Mesendoderm (in vitro differentiated cells): ENCODE results near the gene CIB2.

Source experiments
- DNase-seq: peaks from one replicate; pipeline ENCODE4 v3.0.0; 2013
- H2AK5ac ChIP-seq: 2 replicates; pipeline ENCODE4 v1.6.1; 2013; ENCODE audit warnings: low read length, inconsistent platforms
- H2BK120ac ChIP-seq: 2 replicates; pipeline ENCODE4 v1.6.1; 2013; ENCODE audit warnings: low read depth, mild to moderate bottlenecking, low read length, moderate library complexity, mixed read lengths
- H2BK15ac ChIP-seq: replicated peaks from 2 replicates; pipeline ENCODE4 v1.6.1; 2013; ENCODE audit warnings: low read depth, mild to moderate bottlenecking, moderate library complexity
- H2BK5ac ChIP-seq: 2 replicates; pipeline ENCODE4 v1.6.1; 2013; ENCODE audit warnings: low read length, inconsistent platforms
- H3K18ac ChIP-seq: 2 replicates; pipeline ENCODE4 v1.6.1; 2013; ENCODE audit warnings: mild to moderate bottlenecking, low read length, mixed read lengths
- H3K23ac ChIP-seq: one replicate; pipeline ENCODE4 v1.6.1; 2013; ENCODE audit warnings: low read length
- H3K27ac ChIP-seq: 2 replicates; pipeline ENCODE4 v1.5.1; 2013; ENCODE audit warnings: low read depth, mild to moderate bottlenecking, inconsistent platforms, low read length, moderate library complexity
- H3K27me3 ChIP-seq: 2 replicates; pipeline ENCODE4 v1.6.1; 2013; ENCODE audit warnings: low read length, control low read depth, mild to moderate bottlenecking, inconsistent platforms; ENCODE audit not compliant: insufficient read depth, poor library complexity
- H3K36me3 ChIP-seq: 2 replicates; pipeline ENCODE4 v1.6.1; 2013; ENCODE audit warnings: low read length, inconsistent platforms; ENCODE audit not compliant: control insufficient read depth, insufficient read depth
- H3K4ac ChIP-seq: one replicate; pipeline ENCODE4 v1.6.1; 2013; ENCODE audit warnings: low read depth, mild to moderate bottlenecking, low read length, moderate library complexity
- H3K4me1 ChIP-seq: 2 replicates; pipeline ENCODE4 v1.6.1; 2013; ENCODE audit warnings: low read depth, low read length, inconsistent platforms; ENCODE audit not compliant: control insufficient read depth
- H3K4me2 ChIP-seq: 2 replicates; pipeline ENCODE4 v1.6.1; 2013; ENCODE audit warnings: low read length
- H3K4me3 ChIP-seq: 2 replicates; pipeline ENCODE4 v1.5.1; 2013; ENCODE audit warnings: mild to moderate bottlenecking, low read length
- H3K56ac ChIP-seq: one replicate; pipeline ENCODE4 v1.6.1; 2013; ENCODE audit warnings: low read length
- H3K79me1 ChIP-seq: 2 replicates; pipeline ENCODE4 v1.6.1; 2013; ENCODE audit warnings: low read length, inconsistent platforms
- H3K79me2 ChIP-seq: 2 replicates; pipeline ENCODE4 v1.6.1; 2013; ENCODE audit warnings: mild to moderate bottlenecking, low read length; ENCODE audit not compliant: control insufficient read depth, insufficient read depth
- H3K9ac ChIP-seq: 2 replicates; pipeline ENCODE4 v1.6.1; 2013; ENCODE audit warnings: low read length, inconsistent platforms
- H4K5ac ChIP-seq: one replicate; pipeline ENCODE4 v1.6.1; 2013; ENCODE audit warnings: low read length
- H4K8ac ChIP-seq: one replicate; pipeline ENCODE4 v1.6.1; 2013; ENCODE audit warnings: low read depth, mild to moderate bottlenecking, control low read depth, low read length, moderate library complexity
- WGBS: extraction: QIAGEN DNeasy Blood & Tissue Kit; methylation state at CpG from one replicate; pipeline ENCODE4 v1.1.7; 2013; ENCODE audit warnings: low lambda C conversion rate, missing lambda C conversion rate; ENCODE audit not compliant: insufficient coverage; ENCODE audit errors: extremely low coverage; 5-methylcytosine and 5-hydroxymethylcytosine counted together

The CIB2 gene

GRCh38 chr15:78092261-78093041 is 38.8 kb downstream of the CIB2 start, which contains the start of gene SH2D7:
SH2D7 (plus strand) TSS chr15:78092561; CDS start chr15:78092585, 24 bp downstream.
- Histone ChIP-seq H4K5ac (no peak within 1 kb of the TSS), H3K4ac (no peak within 1 kb of the TSS), H3K56ac (no peak within 1 kb of the TSS), H3K79me2 (no peaks in the 10 kb centered on the region), H4K8ac (no peak within 1 kb of the TSS), H2BK120ac (no peak within 1 kb of the TSS), H3K18ac (no peak within 1 kb of the TSS), H3K23ac (no peak within 1 kb of the TSS), H3K9ac (no peak within 1 kb of the TSS), H2BK5ac (no peak within 1 kb of the TSS), H3K79me1 (no peaks in the 10 kb centered on the region), H2AK5ac (no peak within 1 kb of the TSS), H3K4me2 (no peak within 1 kb of the TSS), H3K4me3 (no peak within 1 kb of the TSS), H3K27me3 (no peaks in the 10 kb centered on the region), H3K27ac (no peak within 1 kb of the TSS), H3K4me1 (no peaks in the 10 kb centered on the region), H3K36me3 (no peaks in the 10 kb centered on the region), H2BK15ac (no peak within 1 kb of the TSS)
- DNase-seq: no peak
- WGBS: no CpG with 5 or more reads among the region's 11 CpGs

GRCh38 chr15:78090422-78091063 is 40.7 kb downstream of the CIB2 start:
- H3K18ac ChIP-seq: no peak overlapping the region
- H3K4me1 ChIP-seq: no peaks in the 10 kb centered on the region
- no peak for DNase-seq
- H3K79me2 ChIP-seq: no peaks in the 10 kb centered on the region
- no peaks in the 10 kb centered on the region for H3K27me3 ChIP-seq
- H2BK120ac ChIP-seq: no peak overlapping the region
- no peak overlapping the region for H3K4me3 ChIP-seq
- H4K8ac ChIP-seq: no peak overlapping the region
- H3K27ac ChIP-seq: no peak overlapping the region
- H3K4ac ChIP-seq: no peak overlapping the region
- H2BK5ac ChIP-seq: no peak overlapping the region
- no peak overlapping the region for H3K4me2 ChIP-seq
- no CpG with 5 or more reads among the region's 3 CpGs for WGBS
- H2BK15ac ChIP-seq: no peak overlapping the region
- H3K9ac ChIP-seq: no peak overlapping the region
- H3K79me1 ChIP-seq: no peaks in the 10 kb centered on the region
- no peak overlapping the region for H4K5ac ChIP-seq
- no peak overlapping the region for H3K56ac ChIP-seq
- H2AK5ac ChIP-seq: no peak overlapping the region
- no peaks in the 10 kb centered on the region for H3K36me3 ChIP-seq
- H3K23ac ChIP-seq: no peak overlapping the region

GRCh38 chr15:78088773-78089080 is 42.5 kb downstream of the CIB2 start:
- H3K36me3 ChIP-seq: no peaks in the 10 kb centered on the region
- no peak overlapping the region for H2BK5ac ChIP-seq
- H3K4me1 ChIP-seq: no peaks in the 10 kb centered on the region
- H2BK15ac ChIP-seq: no peak overlapping the region
- H3K56ac ChIP-seq: no peak overlapping the region
- no peak overlapping the region for H2BK120ac ChIP-seq
- no peak overlapping the region for H3K23ac ChIP-seq
- H3K4ac ChIP-seq: no peak overlapping the region
- no peak overlapping the region for H3K27ac ChIP-seq
- no peak overlapping the region for H2AK5ac ChIP-seq
- no peaks in the 10 kb centered on the region for H3K79me1 ChIP-seq
- H3K79me2 ChIP-seq: no peaks in the 10 kb centered on the region
- H3K27me3 ChIP-seq: no peaks in the 10 kb centered on the region
- no peak overlapping the region for H3K4me3 ChIP-seq
- no peak overlapping the region for H3K9ac ChIP-seq
- no peak overlapping the region for H3K4me2 ChIP-seq
- H4K8ac ChIP-seq: no peak overlapping the region
- no peak overlapping the region for H4K5ac ChIP-seq
- WGBS: no CpG with 5 or more reads among the region's 3 CpGs
- H3K18ac ChIP-seq: no peak overlapping the region
- DNase-seq: no peak

- Histone ChIP-seq H3K79me2 (no peaks in the 10 kb centered on the region), H3K4ac (no peak overlapping the region), H3K36me3 (no peaks in the 10 kb centered on the region), H3K79me1 (no peaks in the 10 kb centered on the region), H4K5ac (no peak overlapping the region), H3K56ac (no peak overlapping the region), H3K23ac (no peak overlapping the region), H2BK120ac (no peak overlapping the region), H3K4me1 (no peaks in the 10 kb centered on the region), H3K4me3 (no peak overlapping the region), H3K27me3 (no peaks in the 10 kb centered on the region), H2BK15ac (no peak overlapping the region), H3K27ac (no peak overlapping the region), H3K18ac (no peak overlapping the region), H4K8ac (no peak overlapping the region), H2AK5ac (no peak overlapping the region), H2BK5ac (no peak overlapping the region), H3K9ac (no peak overlapping the region), H3K4me2 (no peak overlapping the region)
- WGBS: no CpG with 5 or more reads among the region's 12 CpGs
- no peak for DNase-seq
These were observed 43.1 kb downstream of the CIB2 start for GRCh38 chr15:78087951-78088772.

GRCh38 chr15:78085928-78086327 is 45.3 kb downstream of the CIB2 start:
- no peaks in the 10 kb centered on the region for H3K79me1 ChIP-seq
- no peak overlapping the region for H2BK120ac ChIP-seq
- no peak overlapping the region for H3K4ac ChIP-seq
- H3K18ac ChIP-seq: no peak overlapping the region
- no CpG with 5 or more reads among the region's 1 CpG for WGBS
- no peaks in the 10 kb centered on the region for H3K36me3 ChIP-seq
- no peaks in the 10 kb centered on the region for H3K27me3 ChIP-seq
- no peak overlapping the region for H4K8ac ChIP-seq
- no peak for DNase-seq
- no peaks in the 10 kb centered on the region for H3K4me1 ChIP-seq
- no peak overlapping the region for H3K9ac ChIP-seq
- no peak overlapping the region for H3K27ac ChIP-seq
- H3K4me3 ChIP-seq: no peak overlapping the region
- no peak overlapping the region for H3K4me2 ChIP-seq
- no peak overlapping the region for H3K23ac ChIP-seq
- no peak overlapping the region for H2AK5ac ChIP-seq
- H3K79me2 ChIP-seq: no peaks in the 10 kb centered on the region
- H3K56ac ChIP-seq: no peak overlapping the region
- H2BK5ac ChIP-seq: no peak overlapping the region
- H2BK15ac ChIP-seq: no peak overlapping the region
- no peak overlapping the region for H4K5ac ChIP-seq
